Measurements from ENCODE around the gene DIPK2A.

DNA sequence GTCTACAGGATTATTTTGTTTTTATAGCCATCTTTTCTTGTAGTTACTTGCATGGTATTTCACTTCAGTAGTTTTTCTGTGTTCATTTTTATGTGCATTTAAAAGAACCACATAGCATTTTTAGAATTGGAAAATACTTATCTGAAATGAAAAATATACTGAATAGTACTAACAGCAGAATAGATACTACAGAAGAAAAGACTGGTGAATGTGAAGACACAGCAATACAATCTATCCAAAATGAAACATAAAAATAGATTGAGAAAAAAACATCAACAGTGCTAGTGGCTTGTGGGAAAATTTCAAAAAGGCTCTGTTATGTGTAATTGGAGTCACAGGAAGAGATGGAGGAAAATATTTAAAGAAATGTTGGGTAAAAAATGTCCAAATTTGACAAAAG is 12.7 kb upstream of the DIPK2A start:
- TF ChIP-seq, protein P1, sequence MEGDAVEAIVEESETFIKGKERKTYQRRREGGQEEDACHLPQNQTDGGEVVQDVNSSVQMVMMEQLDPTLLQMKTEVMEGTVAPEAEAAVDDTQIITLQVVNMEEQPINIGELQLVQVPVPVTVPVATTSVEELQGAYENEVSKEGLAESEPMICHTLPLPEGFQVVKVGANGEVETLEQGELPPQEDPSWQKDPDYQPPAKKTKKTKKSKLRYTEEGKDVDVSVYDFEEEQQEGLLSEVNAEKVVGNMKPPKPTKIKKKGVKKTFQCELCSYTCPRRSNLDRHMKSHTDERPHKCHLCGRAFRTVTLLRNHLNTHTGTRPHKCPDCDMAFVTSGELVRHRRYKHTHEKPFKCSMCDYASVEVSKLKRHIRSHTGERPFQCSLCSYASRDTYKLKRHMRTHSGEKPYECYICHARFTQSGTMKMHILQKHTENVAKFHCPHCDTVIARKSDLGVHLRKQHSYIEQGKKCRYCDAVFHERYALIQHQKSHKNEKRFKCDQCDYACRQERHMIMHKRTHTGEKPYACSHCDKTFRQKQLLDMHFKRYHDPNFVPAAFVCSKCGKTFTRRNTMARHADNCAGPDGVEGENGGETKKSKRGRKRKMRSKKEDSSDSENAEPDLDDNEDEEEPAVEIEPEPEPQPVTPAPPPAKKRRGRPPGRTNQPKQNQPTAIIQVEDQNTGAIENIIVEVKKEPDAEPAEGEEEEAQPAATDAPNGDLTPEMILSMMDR (IDR thresholded peaks at IDR 0.05; ENCODE audit: low read length): no peak
- TF ChIP-seq EZH2 (IDR thresholded peaks at IDR 0.05; ENCODE audit: borderline replicate concordance, low read length): no peak
